Liver (tissue), 9 donors: ENCODE measurements around the gene KRTAP22-1. TPM values are rescaled to one million over a fixed set of nuclear protein-coding genes. Genes with fewer than 3 reads are reported as not detected.

ENCODE experiments used
- DNase-seq: peaks from one replicate; pipeline ENCODE4 v3.0.0-alpha.2; 2017; ENCODE audit warnings: low spot score
- H3K27ac ChIP-seq, 2 donors: one replicate each; pipeline ENCODE4 v1.7.0; 2013; ENCODE audit warnings: inconsistent platforms in 2 of 2, low read length in 2 of 2, control low read depth in 1 of 2, low read depth in 1 of 2, mild to moderate bottlenecking in 1 of 2
- H3K27me3 ChIP-seq, 4 donors: one replicate each; pipeline versions ENCODE4 v1.6.1 to v1.7.0; 2013; ENCODE audit warnings: low read length in 3 of 4, inconsistent platforms in 1 of 4, mild to moderate bottlenecking in 1 of 4, moderate library complexity in 1 of 4; ENCODE audit not compliant: control insufficient read depth in 4 of 4, insufficient read depth in 4 of 4
- H3K36me3 ChIP-seq, 4 donors: one replicate each; pipeline versions ENCODE4 v1.6.1 to v1.7.0; 2013; ENCODE audit warnings: low read length in 3 of 4, mild to moderate bottlenecking in 3 of 4, low read depth in 1 of 4, moderate library complexity in 1 of 4; ENCODE audit not compliant: control insufficient read depth in 4 of 4, insufficient read depth in 3 of 4
- H3K4me1 ChIP-seq, 4 donors: one replicate each; pipeline versions ENCODE4 v1.6.1 to v1.7.0; 2013; ENCODE audit warnings: low read length in 3 of 4, mild to moderate bottlenecking in 3 of 4, moderate library complexity in 1 of 4; ENCODE audit not compliant: control insufficient read depth in 4 of 4, insufficient read depth in 4 of 4
- H3K4me3 ChIP-seq, 3 donors: one replicate each; pipeline versions ENCODE4 v1.6.1 to v1.7.0; 2013; ENCODE audit warnings: low read length in 3 of 3, control low read depth in 1 of 3, low read depth in 1 of 3, mild to moderate bottlenecking in 1 of 3
- H3K9ac ChIP-seq, 2 donors: one replicate each; pipeline ENCODE4 v1.7.0; 2013; ENCODE audit warnings: low read length in 2 of 2, mild to moderate bottlenecking in 2 of 2, moderate library complexity in 2 of 2, control low read depth in 1 of 2, low read depth in 1 of 2
- H3K9me3 ChIP-seq, 4 donors: one replicate each; pipeline versions ENCODE4 v1.6.1 to v1.7.0; 2013; ENCODE audit warnings: low read length in 3 of 4; ENCODE audit not compliant: control insufficient read depth in 4 of 4
- ATF3 ChIP-seq: IDR thresholded peaks from 2 replicates; pipeline ENCODE4 v1.6.1; 2016; ENCODE audit warnings: antibody characterized with exemption
- CTCF ChIP-seq: fragments of 150-350 bp; IDR thresholded peaks from 2 replicates; pipeline ENCODE4 v1.5.1; 2017; ENCODE audit warnings: improper control_type of control experiment, low read depth, low read length; ENCODE audit not compliant: missing input control
- EGR1 ChIP-seq, 2 donors: IDR thresholded peaks; 2 replicates each; pipeline ENCODE4 v1.6.1; 2016 to 2018; ENCODE audit warnings: antibody characterized with exemption in 2 of 2, low read depth in 2 of 2
- FOXA1 ChIP-seq: IDR thresholded peaks from 2 replicates; pipeline ENCODE4 v1.6.1; 2016; ENCODE audit warnings: antibody characterized with exemption
- FOXA2 ChIP-seq: IDR thresholded peaks from 2 replicates; pipeline ENCODE4 v1.6.1; 2016; ENCODE audit warnings: antibody characterized with exemption
- GABPA ChIP-seq, 2 donors: IDR thresholded peaks in 1 of 2; conservative IDR thresholded peaks in 1 of 2; 2 replicates each; pipeline ENCODE4 v1.6.1; 2016; ENCODE audit warnings: antibody characterized with exemption in 2 of 2, mild to moderate bottlenecking in 1 of 2, moderate library complexity in 1 of 2
- HNF4A ChIP-seq, 2 donors: conservative IDR thresholded peaks; 2 replicates each; pipeline ENCODE4 v1.6.1; 2016; ENCODE audit warnings: antibody characterized with exemption in 2 of 2, mild to moderate bottlenecking in 2 of 2
- HNF4G ChIP-seq: IDR thresholded peaks from 2 replicates; pipeline ENCODE4 v1.6.1; 2016; ENCODE audit warnings: antibody characterized with exemption
- JUND ChIP-seq, 2 donors: IDR thresholded peaks; 2 replicates each; pipeline ENCODE4 v1.6.1; 2016; ENCODE audit warnings: antibody characterized with exemption in 2 of 2
- MAX ChIP-seq: IDR thresholded peaks from 2 replicates; pipeline ENCODE4 v1.6.1; 2016; ENCODE audit warnings: antibody characterized with exemption
- NR2F2 ChIP-seq: IDR thresholded peaks from 2 replicates; pipeline ENCODE4 v1.6.1; 2016; ENCODE audit warnings: antibody characterized with exemption
- RAD21 ChIP-seq, 2 donors: IDR thresholded peaks; 2 replicates each; pipeline ENCODE4 v1.6.1; 2016; ENCODE audit warnings: antibody characterized with exemption in 2 of 2, mild to moderate bottlenecking in 2 of 2
- REST ChIP-seq: IDR thresholded peaks from 2 replicates; pipeline ENCODE4 v1.6.1; 2016; ENCODE audit warnings: antibody characterized with exemption, mild to moderate bottlenecking
- RXRA ChIP-seq, 2 donors: IDR thresholded peaks; 2 replicates each; pipeline ENCODE4 v1.6.1; 2017 to 2018; ENCODE audit warnings: antibody characterized with exemption in 2 of 2, mild to moderate bottlenecking in 1 of 2
- SP1 ChIP-seq: IDR thresholded peaks from 2 replicates; pipeline ENCODE4 v1.6.1; 2018; ENCODE audit warnings: antibody characterized with exemption, mild to moderate bottlenecking
- TAF1 ChIP-seq: conservative IDR thresholded peaks from 2 replicates; pipeline ENCODE4 v1.6.1; 2016; ENCODE audit warnings: antibody characterized with exemption, mild to moderate bottlenecking
- YY1 ChIP-seq: IDR thresholded peaks from 2 replicates; pipeline ENCODE4 v1.6.1; 2016; ENCODE audit warnings: antibody characterized with exemption, mild to moderate bottlenecking
- ZBTB33 ChIP-seq: IDR thresholded peaks from 2 replicates; pipeline ENCODE4 v1.6.1; 2016; ENCODE audit warnings: antibody characterized with exemption
- WGBS: extraction: QIAGEN DNeasy Blood & Tissue Kit; methylation state at CpG from one replicate; pipeline ENCODE4 v1.1.7; 2013; 5-methylcytosine and 5-hydroxymethylcytosine counted together
- polyA plus RNA-seq, 2 donors: library from polyadenylated mRNA; stranded (reverse) in 1 of 2; unstranded in 1 of 2; fragments of 200-250 nt in 1 of 2; fragments of >200 nt in 1 of 2; fragmentation: Nextera tagmentation in 1 of 2; extraction: Ambion mirVana in 1 of 2; gene quantifications; one replicate each; pipeline versions ENCODE4 v1.2.1 to v1.2.3, GENCODE V29; 2013 to 2015
- total RNA-seq, 2 donors: library from RNA; depleted of rRNA; stranded (reverse); fragments of >200 nt; gene quantifications; one replicate each; pipeline ENCODE4 v1.2.3, GENCODE V29; 2014
- donor health status: healthy.
- donor health status: healthy.
- donor health status: healthy.
- donor health status: healthy.
- donor health status: healthy.

KRTAP22-1 gene
- total and polyA plus RNA-seq, 4 donors = not detected

GRCh38 chr21:30563072-30563471, 37.8 kb upstream of the KRTAP22-1 start:
- Histone ChIP-seq H3K9me3 (no peaks in the 10 kb centered on the region), H3K4me3 (no peak overlapping the region), H3K27me3 (no peaks in the 10 kb centered on the region), H3K9ac (no peak overlapping the region), H3K27ac (no peak overlapping the region), H3K4me1 (no peaks in the 10 kb centered on the region), H3K36me3 (no peaks in the 10 kb centered on the region)
- 62% methylated on average over 6 of the region's 6 CpGs for WGBS
- DNase-seq = no peak
- TF ChIP-seq GABPA (IDR thresholded peaks at IDR 0.05 in 1 of 2, conservative IDR thresholded peaks at IDR 0.05 in 1 of 2) (no peak), YY1 (no peak), HNF4G (no peak), RAD21 (IDR thresholded peaks at IDR 0.05) (no peak), ATF3 (no peak), NR2F2 (no peak), TAF1 (no peak), FOXA1 (no peak), MAX (no peak), FOXA2 (no peak), RXRA (IDR thresholded peaks at IDR 0.05) (no peak), CTCF (no peak), HNF4A (conservative IDR thresholded peaks at IDR 0.05) (no peak), REST (no peak), JUND (IDR thresholded peaks at IDR 0.05) (no peak), ZBTB33 (no peak), EGR1 (IDR thresholded peaks at IDR 0.05; ENCODE audit: low read depth in 2 of 2) (no peak), SP1 (no peak)

GRCh38 chr21:30563630-30564029, 37.3 kb upstream of the KRTAP22-1 start:
- Histone ChIP-seq H3K9me3 (no peaks in the 10 kb centered on the region), H3K27ac (no peak overlapping the region), H3K4me1 (no peaks in the 10 kb centered on the region), H3K9ac (no peak overlapping the region), H3K27me3 (no peaks in the 10 kb centered on the region), H3K36me3 (no peaks in the 10 kb centered on the region), H3K4me3 (no peak overlapping the region)
- no peak for DNase-seq
- 77% methylated on average over 2 of the region's 2 CpGs for WGBS
- no peak for TF ChIP-seq HNF4A (conservative IDR thresholded peaks at IDR 0.05)
- no peak for TF ChIP-seq SP1
- no peak for TF ChIP-seq FOXA1
